Right lobe of liver (tissue), 4 donors: Measurements from ENCODE around the gene CIITA.

Experiments
- POLR2A ChIP-seq: fragments of 450-650 bp; IDR thresholded peaks from one replicate; pipeline ENCODE4 v1.6.1; 2017; ENCODE audit warnings: antibody characterized with exemption, mild to moderate bottlenecking
- TF ChIP-seq, protein P1 (sequence below), 4 donors: fragments of 200-600 bp in 3 of 4; fragments of 450-650 bp in 1 of 4; IDR thresholded peaks; one replicate each; pipeline versions ENCODE4 v1.5.1 to v1.8.0; 2016 to 2022; ENCODE audit warnings: antibody characterized with exemption in 4 of 4, mild to moderate bottlenecking in 2 of 4
- donor health status: DM: no; HTN: no; CAD: no.
- donor health status: DM: no; HTN: no; CAD: no.
- donor health status: DM: no; HTN: yes; CAD: no.

DNA sequence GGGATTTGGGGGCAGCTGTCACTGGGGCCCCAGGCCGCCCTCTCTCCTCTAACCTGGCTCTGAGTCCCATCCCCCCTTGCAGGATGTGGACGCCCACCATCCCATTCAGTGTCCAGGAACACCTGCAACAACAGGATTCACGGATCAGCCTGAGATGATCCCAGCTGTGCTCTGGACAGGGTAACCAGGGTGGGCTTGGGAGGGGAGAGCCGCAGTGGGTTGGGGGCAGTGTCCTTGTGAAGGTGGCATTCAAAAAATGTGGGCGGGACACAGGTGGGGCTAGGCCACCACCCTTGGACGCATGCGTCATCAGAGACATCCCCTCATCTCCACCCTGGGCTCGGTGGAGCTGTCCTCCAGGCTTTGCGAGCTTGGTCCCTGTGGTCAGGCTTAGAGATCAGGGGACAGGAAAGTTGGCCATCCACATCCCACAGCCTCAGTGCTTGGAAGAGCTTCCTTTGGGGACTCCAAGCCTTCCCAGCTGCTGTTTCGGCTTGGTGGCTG lies 46.2 kb downstream of the CIITA start:
- TF ChIP-seq, protein P1, sequence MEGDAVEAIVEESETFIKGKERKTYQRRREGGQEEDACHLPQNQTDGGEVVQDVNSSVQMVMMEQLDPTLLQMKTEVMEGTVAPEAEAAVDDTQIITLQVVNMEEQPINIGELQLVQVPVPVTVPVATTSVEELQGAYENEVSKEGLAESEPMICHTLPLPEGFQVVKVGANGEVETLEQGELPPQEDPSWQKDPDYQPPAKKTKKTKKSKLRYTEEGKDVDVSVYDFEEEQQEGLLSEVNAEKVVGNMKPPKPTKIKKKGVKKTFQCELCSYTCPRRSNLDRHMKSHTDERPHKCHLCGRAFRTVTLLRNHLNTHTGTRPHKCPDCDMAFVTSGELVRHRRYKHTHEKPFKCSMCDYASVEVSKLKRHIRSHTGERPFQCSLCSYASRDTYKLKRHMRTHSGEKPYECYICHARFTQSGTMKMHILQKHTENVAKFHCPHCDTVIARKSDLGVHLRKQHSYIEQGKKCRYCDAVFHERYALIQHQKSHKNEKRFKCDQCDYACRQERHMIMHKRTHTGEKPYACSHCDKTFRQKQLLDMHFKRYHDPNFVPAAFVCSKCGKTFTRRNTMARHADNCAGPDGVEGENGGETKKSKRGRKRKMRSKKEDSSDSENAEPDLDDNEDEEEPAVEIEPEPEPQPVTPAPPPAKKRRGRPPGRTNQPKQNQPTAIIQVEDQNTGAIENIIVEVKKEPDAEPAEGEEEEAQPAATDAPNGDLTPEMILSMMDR (IDR thresholded peaks at IDR 0.05), result no peak
- TF ChIP-seq POLR2A, result no peak
